Measurements from ENCODE around the gene UBR4. TPM values are rescaled to one million over a fixed set of nuclear protein-coding genes. Genes with fewer than 3 reads are reported as not detected.
A peak's percentile ranks its signal among the peaks of the same experiment; 100 is the strongest.

Gene UBR4
- total RNA-seq, 4 donors from 2014 or later = 193 to 292 (median 229) TPM

- H3K4me3 ChIP-seq = no peak overlapping the region
- no peak overlapping the region for H3K27ac ChIP-seq
- no peak for DNase-seq
- TF ChIP-seq POLR2A (IDR thresholded peaks at IDR 0.05) (no peak), CTCF (IDR thresholded peaks at IDR 0.05) (no peak)
- H3K27me3 ChIP-seq = no peaks in the 10 kb centered on the region
- H3K9me3 ChIP-seq = no peaks in the 10 kb centered on the region
- peaks cover 0 to 100% (median 0%) of the 10 kb centered on the region in 3 donors for H3K36me3 ChIP-seq
- peaks cover 0 to 16% (median 0%) of the 10 kb centered on the region in 4 donors for H3K4me1 ChIP-seq
Observed at GRCh38 chr1:19096990-19097389, 113.1 kb downstream of the UBR4 start.

- H3K36me3 ChIP-seq = peaks cover 0 to 100% (median 0%) of the 10 kb centered on the region in 3 donors
- no peak overlapping the region for H3K4me3 ChIP-seq
- TF ChIP-seq POLR2A (IDR thresholded peaks at IDR 0.05) (no peak), CTCF (IDR thresholded peaks at IDR 0.05) (peak in 4 of 6 experiments; percentile 34 to 55 (median 54))
- H3K27me3 ChIP-seq = no peaks in the 10 kb centered on the region
- no peak overlapping the region for H3K27ac ChIP-seq
- DNase-seq = peak in 1 of 3 donors; percentile 64
- peaks cover 0 to 16% (median 0%) of the 10 kb centered on the region in 4 donors for H3K4me1 ChIP-seq
- H3K9me3 ChIP-seq = no peaks in the 10 kb centered on the region
Observed at GRCh38 chr1:19096036-19096833, 113.8 kb downstream of the UBR4 start.

GRCh38 chr1:19091196-19091953 lies 118.7 kb downstream of the UBR4 start:
- Histone ChIP-seq H3K4me1 (no peaks in the 10 kb centered on the region), H3K27me3 (no peaks in the 10 kb centered on the region), H3K36me3 (peaks cover 0 to 98% (median 0%) of the 10 kb centered on the region in 3 donors), H3K27ac (no peak overlapping the region), H3K4me3 (no peak overlapping the region), H3K9me3 (no peaks in the 10 kb centered on the region)
- no peak for TF ChIP-seq POLR2A (IDR thresholded peaks at IDR 0.05)
- TF ChIP-seq CTCF (IDR thresholded peaks at IDR 0.05) = no peak
- DNase-seq = no peak

- Histone ChIP-seq H3K27me3 (no peaks in the 10 kb centered on the region), H3K9me3 (no peaks in the 10 kb centered on the region), H3K36me3 (peaks cover 0 to 98% (median 3%) of the 10 kb centered on the region in 3 donors), H3K27ac (no peak overlapping the region), H3K4me3 (no peak overlapping the region), H3K4me1 (no peaks in the 10 kb centered on the region)
- TF ChIP-seq CTCF (IDR thresholded peaks at IDR 0.05) (no peak), POLR2A (IDR thresholded peaks at IDR 0.05) (no peak)
- DNase-seq = no peak
Observed at GRCh38 chr1:19089524-19089923, 120.5 kb downstream of the UBR4 start.

GRCh38 chr1:19088717-19089442 lies 121.2 kb downstream of the UBR4 start:
- no peak for TF ChIP-seq CTCF (IDR thresholded peaks at IDR 0.05)
- no peak for TF ChIP-seq POLR2A (IDR thresholded peaks at IDR 0.05)
- Histone ChIP-seq H3K4me1 (no peaks in the 10 kb centered on the region), H3K27ac (no peak overlapping the region), H3K9me3 (no peaks in the 10 kb centered on the region), H3K27me3 (no peaks in the 10 kb centered on the region), H3K4me3 (no peak overlapping the region), H3K36me3 (peaks cover 0 to 98% (median 3%) of the 10 kb centered on the region in 3 donors)
- DNase-seq = no peak

Measured in Peyer's patch (tissue), 4 donors.